ENCODE measurements around the gene DIRAS1. TPM values are rescaled to one million over a fixed set of nuclear protein-coding genes. Genes with fewer than 3 reads are reported as not detected.

Gene DIRAS1
- total RNA-seq, 1 donor from 2014 or later = 47.1 TPM

DNA sequence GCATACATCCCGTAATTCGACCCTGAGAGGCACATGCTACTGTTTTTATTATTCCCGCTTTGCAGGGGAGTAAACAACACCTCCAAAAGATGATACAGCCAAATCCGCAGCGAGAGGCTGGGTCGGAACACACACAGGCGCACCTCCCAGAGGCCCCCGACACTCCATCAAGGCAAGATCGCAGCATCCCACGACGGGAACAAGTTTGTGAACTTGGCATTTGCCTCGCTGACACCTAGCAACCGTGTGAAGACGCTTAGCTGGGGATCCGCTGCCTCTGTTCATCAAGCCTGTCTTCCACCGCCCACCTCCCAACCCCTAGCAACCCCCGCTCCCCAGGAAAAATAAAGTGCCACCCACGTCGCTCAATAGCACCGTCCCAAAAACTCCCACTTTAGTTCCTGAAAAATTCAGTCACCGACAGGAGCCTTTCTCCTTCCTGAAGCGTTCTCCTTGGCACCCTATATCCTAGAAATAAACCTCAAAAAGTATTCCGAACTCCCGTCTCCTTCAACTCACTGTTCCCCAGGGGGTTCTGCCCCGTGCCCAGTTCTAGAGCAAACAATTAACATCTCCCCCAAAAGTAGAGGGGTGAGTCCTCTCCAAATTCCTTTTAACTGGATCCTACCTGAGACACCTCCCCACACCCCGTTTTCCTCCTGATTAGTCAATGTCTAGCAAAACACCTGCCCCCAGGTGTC, 20.4 kb downstream of the DIRAS1 start:
- Mint-ChIP-seq H3K4me3 (ENCODE audit: unreplicated experiment) (peak overlapping the region; percentile 41), H3K4me1 (ENCODE audit: low read depth, unreplicated experiment) (no peaks in the 10 kb centered on the region), H3K27ac (ENCODE audit: unreplicated experiment) (no peak overlapping the region), H3K36me3 (ENCODE audit: unreplicated experiment) (no peaks in the 10 kb centered on the region), H3K27me3 (ENCODE audit: unreplicated experiment) (peaks cover 3% of the 10 kb centered on the region), H3K9me3 (ENCODE audit: unreplicated experiment) (peaks cover 3% of the 10 kb centered on the region)
- no peak for DNase-seq
- TF ChIP-seq, protein P1, sequence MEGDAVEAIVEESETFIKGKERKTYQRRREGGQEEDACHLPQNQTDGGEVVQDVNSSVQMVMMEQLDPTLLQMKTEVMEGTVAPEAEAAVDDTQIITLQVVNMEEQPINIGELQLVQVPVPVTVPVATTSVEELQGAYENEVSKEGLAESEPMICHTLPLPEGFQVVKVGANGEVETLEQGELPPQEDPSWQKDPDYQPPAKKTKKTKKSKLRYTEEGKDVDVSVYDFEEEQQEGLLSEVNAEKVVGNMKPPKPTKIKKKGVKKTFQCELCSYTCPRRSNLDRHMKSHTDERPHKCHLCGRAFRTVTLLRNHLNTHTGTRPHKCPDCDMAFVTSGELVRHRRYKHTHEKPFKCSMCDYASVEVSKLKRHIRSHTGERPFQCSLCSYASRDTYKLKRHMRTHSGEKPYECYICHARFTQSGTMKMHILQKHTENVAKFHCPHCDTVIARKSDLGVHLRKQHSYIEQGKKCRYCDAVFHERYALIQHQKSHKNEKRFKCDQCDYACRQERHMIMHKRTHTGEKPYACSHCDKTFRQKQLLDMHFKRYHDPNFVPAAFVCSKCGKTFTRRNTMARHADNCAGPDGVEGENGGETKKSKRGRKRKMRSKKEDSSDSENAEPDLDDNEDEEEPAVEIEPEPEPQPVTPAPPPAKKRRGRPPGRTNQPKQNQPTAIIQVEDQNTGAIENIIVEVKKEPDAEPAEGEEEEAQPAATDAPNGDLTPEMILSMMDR (IDR thresholded peaks at IDR 0.05; ENCODE audit: partially characterized antibody, unreplicated experiment) = no peak

DNA sequence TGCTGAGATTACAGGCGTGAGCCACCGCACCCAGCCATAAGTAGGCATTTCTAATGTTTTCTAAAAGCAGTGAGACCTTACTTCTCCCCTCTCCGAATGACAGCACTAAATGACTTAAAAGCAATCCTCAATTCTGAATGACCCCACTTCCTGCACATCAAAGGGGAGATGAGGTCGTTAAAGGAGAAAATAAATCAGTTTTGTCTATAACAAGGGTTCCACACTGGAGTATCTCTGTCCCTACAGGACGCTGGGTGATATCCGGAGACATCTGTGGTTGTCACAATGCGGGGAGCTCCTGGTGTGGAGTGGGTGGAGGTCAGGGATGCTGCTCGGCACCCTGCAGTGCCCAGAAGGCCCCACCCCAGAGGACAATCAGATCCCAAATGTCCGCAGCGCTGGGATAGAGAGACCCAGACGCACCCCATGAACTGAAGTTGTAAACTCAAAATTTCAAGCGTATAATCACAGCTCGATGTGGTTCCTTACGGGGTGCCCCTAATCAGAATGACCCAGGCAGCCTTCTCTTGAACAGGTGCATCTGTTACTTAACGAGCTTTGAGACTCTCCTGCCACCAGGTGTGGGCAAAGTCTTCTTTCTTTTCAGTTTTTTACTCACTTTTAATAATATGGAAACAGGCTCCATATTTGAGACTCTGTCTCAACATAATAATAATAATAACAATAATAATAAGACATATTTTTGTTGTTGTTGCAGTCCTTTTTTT, 21.6 kb downstream of the DIRAS1 start:
- Mint-ChIP-seq H3K4me1 (ENCODE audit: low read depth, unreplicated experiment) (no peaks in the 10 kb centered on the region), H3K36me3 (ENCODE audit: unreplicated experiment) (no peaks in the 10 kb centered on the region), H3K27me3 (ENCODE audit: unreplicated experiment) (peaks cover 3% of the 10 kb centered on the region), H3K9me3 (ENCODE audit: unreplicated experiment) (peaks cover 3% of the 10 kb centered on the region), H3K4me3 (ENCODE audit: unreplicated experiment) (no peak overlapping the region), H3K27ac (ENCODE audit: unreplicated experiment) (no peak overlapping the region)
- TF ChIP-seq, protein P1 (IDR thresholded peaks at IDR 0.05; ENCODE audit: partially characterized antibody, unreplicated experiment) = no peak
- DNase-seq = no peak

DNA sequence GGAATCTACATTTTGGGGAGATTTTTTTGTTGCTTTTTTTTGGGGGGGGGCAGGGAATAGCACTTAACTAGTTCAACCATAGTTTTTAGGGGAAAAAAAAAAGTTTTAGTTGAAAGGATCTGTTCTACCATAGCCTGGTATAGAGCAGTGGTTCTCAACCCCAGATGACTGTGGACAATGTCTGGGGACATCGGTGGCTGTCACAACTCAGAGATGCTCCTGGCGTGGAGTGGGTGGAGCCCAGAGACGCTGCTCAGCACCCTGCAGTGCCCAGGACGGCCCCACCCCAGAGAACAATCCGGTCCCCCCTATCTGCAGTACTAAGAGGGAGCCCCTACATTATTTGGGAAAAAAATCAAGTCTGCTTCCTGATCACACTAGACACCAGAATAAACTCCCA, 27.0 kb downstream of the DIRAS1 start:
- Mint-ChIP-seq H3K27ac (ENCODE audit: unreplicated experiment) (no peak overlapping the region), H3K4me1 (ENCODE audit: low read depth, unreplicated experiment) (no peaks in the 10 kb centered on the region), H3K4me3 (ENCODE audit: unreplicated experiment) (no peak overlapping the region), H3K27me3 (ENCODE audit: unreplicated experiment) (no peaks in the 10 kb centered on the region), H3K9me3 (ENCODE audit: unreplicated experiment) (no peaks in the 10 kb centered on the region), H3K36me3 (ENCODE audit: unreplicated experiment) (no peaks in the 10 kb centered on the region)
- TF ChIP-seq, protein P1 (IDR thresholded peaks at IDR 0.05; ENCODE audit: partially characterized antibody, unreplicated experiment) = no peak
- no peak for DNase-seq

GRCh38 chr19:2693492-2694160, 27.5 kb downstream of the DIRAS1 start:
- Mint-ChIP-seq H3K27me3 (ENCODE audit: unreplicated experiment) (no peaks in the 10 kb centered on the region), H3K4me3 (ENCODE audit: unreplicated experiment) (no peak overlapping the region), H3K27ac (ENCODE audit: unreplicated experiment) (no peak overlapping the region), H3K9me3 (ENCODE audit: unreplicated experiment) (no peaks in the 10 kb centered on the region), H3K36me3 (ENCODE audit: unreplicated experiment) (no peaks in the 10 kb centered on the region), H3K4me1 (ENCODE audit: low read depth, unreplicated experiment) (no peaks in the 10 kb centered on the region)
- TF ChIP-seq, protein P1 (IDR thresholded peaks at IDR 0.05; ENCODE audit: partially characterized antibody, unreplicated experiment) = no peak
- no peak for DNase-seq
